ENCODE results near the gene TGM2.

Gene TGM2

DNA sequence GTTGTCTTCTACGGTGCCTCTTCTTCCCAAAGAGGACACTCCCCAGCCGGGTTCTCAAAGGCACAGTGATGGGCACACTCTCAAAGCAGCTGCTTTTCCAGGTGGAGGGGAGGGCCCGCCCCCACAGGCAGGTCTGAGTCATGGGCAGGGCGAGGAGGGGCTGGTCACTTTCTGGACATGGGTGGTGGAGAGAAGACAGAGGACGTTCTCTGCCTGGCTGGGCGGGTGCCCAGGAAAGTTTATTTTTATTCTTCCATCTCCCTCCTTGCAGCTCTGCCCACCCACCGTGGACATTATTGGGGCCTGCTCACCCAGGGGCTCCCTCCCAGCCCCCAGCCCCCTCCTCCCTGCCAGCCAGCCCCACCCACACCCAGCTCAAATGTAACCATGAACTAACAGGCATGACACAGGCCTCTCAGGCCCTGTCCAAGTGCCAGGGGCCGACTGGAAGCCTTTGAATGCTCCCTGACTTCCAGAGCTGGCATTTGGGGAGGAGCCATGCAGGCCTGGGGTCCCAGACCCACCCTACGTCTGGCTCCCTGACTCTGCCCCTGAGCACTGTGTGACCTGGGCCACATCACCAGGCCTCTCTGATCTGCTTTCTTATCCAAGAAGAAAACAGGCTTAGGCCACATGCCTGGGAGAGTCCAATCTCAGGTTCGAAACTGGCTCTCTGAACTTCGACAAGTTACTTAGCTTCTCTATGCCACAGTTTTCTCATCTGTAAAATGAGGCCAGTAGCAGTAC, 8.0 kb downstream of the TGM2 start:
- Histone ChIP-seq H3K4me3 (ENCODE audit: low read depth, low read length) (no peak overlapping the region), H3K36me3 (ENCODE audit: control insufficient read depth in 2 of 2, insufficient read depth in 1 of 2, low read length in 2 of 2) (no peaks in the 10 kb centered on the region), H3K4me1 (ENCODE audit: control insufficient read depth, insufficient read depth, low read length) (no peaks in the 10 kb centered on the region), H3K27ac (ENCODE audit: extremely low read depth, low read depth, low read length) (no peak overlapping the region), H3K9me3 (ENCODE audit: control insufficient read depth, insufficient read depth, low read depth, low read length) (no peaks in the 10 kb centered on the region)
- TF ChIP-seq ZNF548 (tag by site-specific recombination; IDR thresholded peaks at IDR 0.05) (no peak), ZFHX2 (tag by site-specific recombination; conservative IDR thresholded peaks at IDR 0.05) (0 out of 2 replicates have a peak, but pooled peaks have one; percentile 22)
- TF ChIP-seq, protein P1, sequence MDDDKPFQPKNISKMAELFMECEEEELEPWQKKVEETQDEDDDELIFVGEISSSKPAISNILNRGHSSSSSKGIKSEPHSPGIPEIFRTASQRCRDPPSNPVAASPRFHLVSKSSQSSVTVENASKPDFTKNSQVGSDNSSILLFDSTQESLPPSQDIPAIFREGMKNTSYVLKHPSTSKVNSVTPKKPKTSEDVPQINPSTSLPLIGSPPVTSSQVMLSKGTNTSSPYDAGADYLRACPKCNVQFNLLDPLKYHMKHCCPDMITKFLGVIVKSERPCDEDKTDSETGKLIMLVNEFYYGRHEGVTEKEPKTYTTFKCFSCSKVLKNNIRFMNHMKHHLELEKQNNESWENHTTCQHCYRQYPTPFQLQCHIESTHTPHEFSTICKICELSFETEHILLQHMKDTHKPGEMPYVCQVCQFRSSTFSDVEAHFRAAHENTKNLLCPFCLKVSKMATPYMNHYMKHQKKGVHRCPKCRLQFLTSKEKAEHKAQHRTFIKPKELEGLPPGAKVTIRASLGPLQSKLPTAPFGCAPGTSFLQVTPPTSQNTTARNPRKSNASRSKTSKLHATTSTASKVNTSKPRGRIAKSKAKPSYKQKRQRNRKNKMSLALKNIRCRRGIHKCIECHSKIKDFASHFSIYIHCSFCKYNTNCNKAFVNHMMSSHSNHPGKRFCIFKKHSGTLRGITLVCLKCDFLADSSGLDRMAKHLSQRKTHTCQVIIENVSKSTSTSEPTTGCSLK (tag by site-specific recombination; IDR thresholded peaks at IDR 0.05), result no peak
- ChIA-PET CTCF (interaction anchor here (0.7 kb wide), 1 partner anchor 100 kb away, joined by 5 read pairs; no protein-coding TSS in a partner anchor), POLR2A (interaction anchor here (0.6 kb wide), 1 partner anchor 63 kb away, joined by 12 read pairs; no protein-coding TSS in a partner anchor)

DNA sequence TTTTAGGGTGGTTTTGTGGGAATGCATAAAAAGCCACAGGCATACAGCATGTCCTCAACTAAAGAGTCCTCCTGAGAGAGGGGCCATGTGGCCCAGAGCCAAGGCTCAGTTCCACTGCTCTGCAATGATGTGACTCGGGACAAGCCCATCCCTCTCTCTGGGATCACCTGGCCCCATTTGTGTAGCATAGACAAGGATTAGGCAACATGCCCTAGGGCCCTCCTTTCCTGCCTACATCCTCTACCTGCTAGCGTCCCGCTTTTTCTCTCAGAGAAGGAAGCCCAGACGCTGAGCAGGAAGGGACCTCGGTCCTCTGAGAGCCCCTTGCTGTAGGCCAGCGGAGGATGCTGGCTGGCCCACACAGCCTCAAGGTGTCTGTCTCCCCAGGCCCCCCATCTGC, 8.8 kb downstream of the TGM2 start:
- Histone ChIP-seq H3K4me3 (ENCODE audit: low read depth, low read length) (no peak overlapping the region), H3K9me3 (ENCODE audit: control insufficient read depth, insufficient read depth, low read depth, low read length) (no peaks in the 10 kb centered on the region), H3K27ac (ENCODE audit: extremely low read depth, low read depth, low read length) (no peak overlapping the region), H3K4me1 (ENCODE audit: control insufficient read depth, insufficient read depth, low read length) (no peaks in the 10 kb centered on the region), H3K36me3 (ENCODE audit: control insufficient read depth in 2 of 2, insufficient read depth in 1 of 2, low read length in 2 of 2) (no peaks in the 10 kb centered on the region)
- no peak for TF ChIP-seq ZBTB7A (tag by site-specific recombination; IDR thresholded peaks at IDR 0.05; ENCODE audit: low read depth)
- TF ChIP-seq, protein P2, sequence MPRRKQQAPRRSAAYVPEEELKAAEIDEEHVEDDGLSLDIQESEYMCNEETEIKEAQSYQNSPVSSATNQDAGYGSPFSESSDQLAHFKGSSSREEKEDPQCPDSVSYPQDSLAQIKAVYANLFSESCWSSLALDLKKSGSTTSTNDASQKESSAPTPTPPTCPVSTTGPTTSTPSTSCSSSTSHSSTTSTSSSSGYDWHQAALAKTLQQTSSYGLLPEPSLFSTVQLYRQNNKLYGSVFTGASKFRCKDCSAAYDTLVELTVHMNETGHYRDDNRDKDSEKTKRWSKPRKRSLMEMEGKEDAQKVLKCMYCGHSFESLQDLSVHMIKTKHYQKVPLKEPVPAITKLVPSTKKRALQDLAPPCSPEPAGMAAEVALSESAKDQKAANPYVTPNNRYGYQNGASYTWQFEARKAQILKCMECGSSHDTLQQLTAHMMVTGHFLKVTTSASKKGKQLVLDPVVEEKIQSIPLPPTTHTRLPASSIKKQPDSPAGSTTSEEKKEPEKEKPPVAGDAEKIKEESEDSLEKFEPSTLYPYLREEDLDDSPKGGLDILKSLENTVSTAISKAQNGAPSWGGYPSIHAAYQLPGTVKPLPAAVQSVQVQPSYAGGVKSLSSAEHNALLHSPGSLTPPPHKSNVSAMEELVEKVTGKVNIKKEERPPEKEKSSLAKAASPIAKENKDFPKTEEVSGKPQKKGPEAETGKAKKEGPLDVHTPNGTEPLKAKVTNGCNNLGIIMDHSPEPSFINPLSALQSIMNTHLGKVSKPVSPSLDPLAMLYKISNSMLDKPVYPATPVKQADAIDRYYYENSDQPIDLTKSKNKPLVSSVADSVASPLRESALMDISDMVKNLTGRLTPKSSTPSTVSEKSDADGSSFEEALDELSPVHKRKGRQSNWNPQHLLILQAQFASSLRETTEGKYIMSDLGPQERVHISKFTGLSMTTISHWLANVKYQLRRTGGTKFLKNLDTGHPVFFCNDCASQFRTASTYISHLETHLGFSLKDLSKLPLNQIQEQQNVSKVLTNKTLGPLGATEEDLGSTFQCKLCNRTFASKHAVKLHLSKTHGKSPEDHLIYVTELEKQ (tag by site-specific recombination; IDR thresholded peaks at IDR 0.05; ENCODE audit: borderline replicate concordance), result no peak
- TF ChIP-seq ZEB2 (tag by site-specific recombination; IDR thresholded peaks at IDR 0.05), result no peak
- TF ChIP-seq ZBTB17 (tag by site-specific recombination; IDR thresholded peaks at IDR 0.05), result 0 out of 2 replicates have a peak, but pooled peaks have one; percentile 21
- CTCF ChIA-PET, result no interaction called here
- POLR2A ChIA-PET, result no interaction called here

DNA sequence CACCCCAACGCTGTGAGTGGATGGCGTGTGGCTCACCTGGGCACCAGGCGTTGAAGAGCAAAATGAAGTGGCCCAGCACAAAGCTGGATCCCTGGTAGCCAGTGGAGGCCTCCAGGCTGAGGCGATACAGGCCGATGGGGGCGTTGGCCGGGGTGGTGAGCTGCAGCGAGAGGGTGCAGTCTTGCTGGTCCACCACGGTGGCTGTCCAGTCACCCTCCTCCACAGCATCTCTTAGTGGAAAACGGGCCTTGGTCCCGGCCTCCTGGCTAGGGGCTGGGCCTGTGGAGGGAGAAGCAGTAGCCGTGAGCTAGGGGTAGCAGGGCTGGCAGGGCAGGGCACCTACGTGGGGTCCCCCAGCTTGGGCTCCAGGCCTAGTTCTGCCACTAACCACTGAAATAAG, 9.3 kb downstream of the TGM2 start:
- ChIA-PET CTCF (interaction anchor here (0.6 kb wide), 1 partner anchor 591 kb away, joined by 4 read pairs; no protein-coding TSS in a partner anchor), POLR2A (no interaction called here)
- Histone ChIP-seq H3K4me1 (ENCODE audit: control insufficient read depth, insufficient read depth, low read length) (no peaks in the 10 kb centered on the region), H3K36me3 (ENCODE audit: control insufficient read depth in 2 of 2, insufficient read depth in 1 of 2, low read length in 2 of 2) (no peaks in the 10 kb centered on the region), H3K4me3 (ENCODE audit: low read depth, low read length) (no peak overlapping the region), H3K27ac (ENCODE audit: extremely low read depth, low read depth, low read length) (no peak overlapping the region), H3K9me3 (ENCODE audit: control insufficient read depth, insufficient read depth, low read depth, low read length) (no peaks in the 10 kb centered on the region)
- no peak for TF ChIP-seq ZNF214 (tag by site-specific recombination; IDR thresholded peaks at IDR 0.05; ENCODE audit: borderline replicate concordance)

DNA sequence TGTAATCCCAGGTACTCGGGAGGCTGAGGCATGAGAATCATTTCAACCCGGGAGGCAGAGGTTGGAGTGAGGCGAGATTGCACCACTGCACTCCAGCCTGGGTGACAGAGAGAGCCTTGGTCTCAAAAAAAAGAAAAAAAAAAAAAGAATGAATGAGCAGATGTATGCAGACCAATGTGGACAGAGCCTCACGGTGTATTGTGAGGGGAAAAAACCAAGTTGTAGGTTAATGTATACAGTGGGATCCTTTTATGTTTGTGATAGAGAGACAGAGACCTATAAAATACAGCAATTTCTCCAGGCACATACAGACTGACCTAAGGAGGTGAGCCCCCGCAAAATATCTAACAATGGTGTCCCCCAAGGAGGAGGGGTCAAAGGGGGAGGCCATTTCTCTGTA, 11.7 kb downstream of the TGM2 start:
- no peak overlapping the region for H3K27ac ChIP-seq (ENCODE audit: extremely low read depth, low read depth, low read length)
- ChIA-PET POLR2A (no interaction called here), CTCF (interaction anchor here (1.2 to 1.6 kb wide), 2 partner anchors 67 to 80 kb away, joined by 4 read pairs; no protein-coding TSS in a partner anchor)

More for the DNA sequence above, 11.7 kb downstream of the TGM2 start:
- peak; percentile 82; the same call in 1 of the 2 replicates for TF ChIP-seq ZSCAN16 (tag by site-specific recombination; IDR thresholded peaks at IDR 0.05)
- TF ChIP-seq TCF7L2 (IDR thresholded peaks at IDR 0.05; ENCODE audit: borderline replicate concordance, low read depth, low read length), result no peak
- TF ChIP-seq, protein P3, sequence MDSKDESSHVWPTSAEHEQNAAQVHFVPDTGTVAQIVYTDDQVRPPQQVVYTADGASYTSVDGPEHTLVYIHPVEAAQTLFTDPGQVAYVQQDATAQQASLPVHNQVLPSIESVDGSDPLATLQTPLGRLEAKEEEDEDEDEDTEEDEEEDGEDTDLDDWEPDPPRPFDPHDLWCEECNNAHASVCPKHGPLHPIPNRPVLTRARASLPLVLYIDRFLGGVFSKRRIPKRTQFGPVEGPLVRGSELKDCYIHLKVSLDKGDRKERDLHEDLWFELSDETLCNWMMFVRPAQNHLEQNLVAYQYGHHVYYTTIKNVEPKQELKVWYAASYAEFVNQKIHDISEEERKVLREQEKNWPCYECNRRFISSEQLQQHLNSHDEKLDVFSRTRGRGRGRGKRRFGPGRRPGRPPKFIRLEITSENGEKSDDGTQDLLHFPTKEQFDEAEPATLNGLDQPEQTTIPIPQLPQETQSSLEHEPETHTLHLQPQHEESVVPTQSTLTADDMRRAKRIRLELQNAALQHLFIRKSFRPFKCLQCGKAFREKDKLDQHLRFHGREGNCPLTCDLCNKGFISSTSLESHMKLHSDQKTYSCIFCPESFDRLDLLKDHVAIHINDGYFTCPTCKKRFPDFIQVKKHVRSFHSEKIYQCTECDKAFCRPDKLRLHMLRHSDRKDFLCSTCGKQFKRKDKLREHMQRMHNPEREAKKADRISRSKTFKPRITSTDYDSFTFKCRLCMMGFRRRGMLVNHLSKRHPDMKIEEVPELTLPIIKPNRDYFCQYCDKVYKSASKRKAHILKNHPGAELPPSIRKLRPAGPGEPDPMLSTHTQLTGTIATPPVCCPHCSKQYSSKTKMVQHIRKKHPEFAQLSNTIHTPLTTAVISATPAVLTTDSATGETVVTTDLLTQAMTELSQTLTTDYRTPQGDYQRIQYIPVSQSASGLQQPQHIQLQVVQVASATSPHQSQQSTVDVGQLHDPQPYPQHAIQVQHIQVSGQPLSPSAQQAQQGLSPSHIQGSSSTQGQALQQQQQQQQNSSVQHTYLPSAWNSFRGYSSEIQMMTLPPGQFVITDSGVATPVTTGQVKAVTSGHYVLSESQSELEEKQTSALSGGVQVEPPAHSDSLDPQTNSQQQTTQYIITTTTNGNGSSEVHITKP (tag by site-specific recombination; IDR thresholded peaks at IDR 0.05), result peak; percentile 74
- no peak overlapping the region for H3K4me3 ChIP-seq (ENCODE audit: low read depth, low read length)
- H3K4me1 ChIP-seq (ENCODE audit: control insufficient read depth, insufficient read depth, low read length), result no peaks in the 10 kb centered on the region
- H3K9me3 ChIP-seq (ENCODE audit: control insufficient read depth, insufficient read depth, low read depth, low read length), result no peaks in the 10 kb centered on the region
- H3K36me3 ChIP-seq (ENCODE audit: control insufficient read depth in 2 of 2, insufficient read depth in 1 of 2, low read length in 2 of 2), result no peaks in the 10 kb centered on the region
